ENCODE measurements around the gene B3GAT1. TPM values are rescaled to one million over a fixed set of nuclear protein-coding genes. Genes with fewer than 3 reads are reported as not detected.
A peak's percentile ranks its signal among the peaks of the same experiment; 100 is the strongest.

The B3GAT1 gene
- total and polyA plus RNA-seq, 2 donors (not counting 1 experiment from before 2014, with no cell fraction given): 0.06 TPM; not detected in 1

DNA sequence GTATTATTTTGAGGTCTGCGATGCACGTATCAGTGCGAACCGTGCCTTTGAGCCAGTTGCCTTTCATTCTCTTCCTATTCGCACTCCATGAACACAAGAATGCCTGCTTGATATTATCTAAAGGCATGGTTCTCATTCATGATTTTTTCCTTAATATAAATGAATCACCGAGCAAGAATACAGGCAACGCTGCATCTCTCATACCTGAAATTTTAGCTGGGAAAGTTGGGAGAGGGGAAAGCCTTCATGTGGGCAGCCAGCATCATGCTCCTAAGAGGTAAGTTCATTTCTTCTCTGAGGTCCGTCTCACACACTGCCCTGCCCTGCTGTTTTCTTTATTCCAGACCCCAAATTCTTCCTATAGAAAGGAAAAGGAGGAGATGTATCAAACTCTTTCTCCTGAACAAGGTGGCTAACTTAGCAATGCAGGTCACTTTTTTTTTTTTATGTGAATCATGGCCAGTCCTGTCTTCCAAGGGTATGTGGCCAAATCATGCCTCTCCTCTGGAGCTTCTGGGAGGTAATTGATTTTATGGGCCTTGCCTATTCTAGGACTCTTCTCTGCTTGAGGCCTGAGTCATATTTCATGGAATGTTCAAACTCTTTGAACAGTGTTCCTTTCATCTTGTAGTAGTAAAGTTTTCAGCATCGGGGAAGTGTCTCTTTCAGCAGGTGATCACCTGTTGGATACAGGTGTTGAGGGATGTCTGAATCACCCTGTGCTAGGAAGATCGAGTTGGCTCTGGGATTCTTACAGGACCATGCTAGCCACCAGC lies 77.1 kb downstream of the B3GAT1 start:
- Histone ChIP-seq H3K4me3 (ENCODE audit: control extremely low read depth in 1 of 5, extremely low read depth in 1 of 5, insufficient read depth in 1 of 5, low read depth in 2 of 5, low read length in 4 of 5) (no peak overlapping the region), H3K79me2 (ENCODE audit: control insufficient read depth, insufficient read depth, low read length) (no peaks in the 10 kb centered on the region), H4K20me1 (ENCODE audit: control insufficient read depth, insufficient read depth, low read length, poor library complexity, severe bottlenecking) (no peaks in the 10 kb centered on the region), H3K27me3 (replicated peaks in 1 of 4; ENCODE audit: control extremely low read depth in 1 of 4, control insufficient read depth in 3 of 4, insufficient read depth in 4 of 4, low read length in 3 of 4) (peaks cover 2 to 36% (median 16%) of the 10 kb centered on the region in 4 experiments), H3K27ac (ENCODE audit: low read length in 2 of 2) (no peak overlapping the region), H2AFZ (ENCODE audit: insufficient read depth, low read depth, low read length, poor library complexity, severe bottlenecking) (no peak overlapping the region), H3K4me2 (replicated peaks; ENCODE audit: low read depth, low read length, poor library complexity, severe bottlenecking) (no peak overlapping the region), H3K9me3 (ENCODE audit: control extremely low read depth in 1 of 3, control insufficient read depth in 2 of 3, insufficient read depth in 1 of 3, low read length in 2 of 3) (peaks cover 0 to 4% (median 1%) of the 10 kb centered on the region in 3 donors), H3K36me3 (replicated peaks in 1 of 2; ENCODE audit: control extremely low read depth in 1 of 2, control insufficient read depth in 1 of 2, extremely low read depth in 1 of 2, insufficient read depth in 2 of 2, low read length in 1 of 2) (no peaks in the 10 kb centered on the region), H3K4me1 (ENCODE audit: control insufficient read depth in 2 of 2, insufficient read depth in 2 of 2, low read length in 2 of 2) (peaks cover 18 to 19% of the 10 kb centered on the region in 2 donors), H3K9ac (ENCODE audit: low read length) (no peak overlapping the region)
- ChIA-PET POLR2A (no interaction called here), CTCF (no interaction called here)
- no peak for ATAC-seq (ENCODE audit: low read depth)
- intact Hi-C loops (cut with micrococcal nuclease): no loop called here
- TF ChIP-seq EZH2 (IDR thresholded peaks at IDR 0.05; ENCODE audit: borderline replicate concordance, insufficient read depth, low read depth, low read length, poor library complexity, severe bottlenecking) (no peak), CTCF (IDR thresholded peaks at IDR 0.05) (no peak)
- Mint-ChIP-seq H3K4me3 (no peak overlapping the region), H3K9me3 (ENCODE audit: insufficient read depth) (no peaks in the 10 kb centered on the region), H3K27me3 (peaks cover 43% of the 10 kb centered on the region), H3K4me1 (peaks cover 14% of the 10 kb centered on the region), H3K27ac (no peak overlapping the region)
- WGBS (ENCODE audit: insufficient coverage): 87% methylated on average over 2 of the region's 10 CpGs
- DNase-seq: no peak

DNA sequence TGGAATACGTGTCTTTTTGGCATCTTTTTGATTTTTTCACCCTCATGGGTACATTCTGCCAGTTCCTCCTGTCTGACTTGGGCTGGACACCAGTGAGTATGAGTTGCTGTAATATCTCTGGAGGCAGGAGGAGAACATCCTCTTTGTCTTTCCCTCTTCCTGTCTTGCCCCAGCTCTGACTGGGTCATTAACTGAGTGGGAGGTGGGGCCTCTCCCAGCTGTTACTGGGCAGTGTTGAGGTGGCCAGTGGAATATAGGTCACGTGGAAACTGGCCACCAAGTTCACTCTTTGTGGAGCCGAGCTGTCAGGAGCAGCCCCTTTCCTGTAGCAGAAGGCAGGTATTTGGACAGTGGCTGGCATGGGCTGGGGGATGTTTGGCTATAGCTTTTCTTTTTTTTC lies 78.1 kb downstream of the B3GAT1 start:
- Mint-ChIP-seq H3K27me3 (peaks cover 48% of the 10 kb centered on the region), H3K9me3 (ENCODE audit: insufficient read depth) (no peaks in the 10 kb centered on the region), H3K27ac (no peak overlapping the region), H3K4me1 (peaks cover 14% of the 10 kb centered on the region), H3K4me3 (peak overlapping the region; percentile 40)
- no peak overlapping the region for H2AFZ ChIP-seq (ENCODE audit: insufficient read depth, low read depth, low read length, poor library complexity, severe bottlenecking)
- no peaks in the 10 kb centered on the region for H3K36me3 ChIP-seq (replicated peaks in 1 of 2; ENCODE audit: control extremely low read depth in 1 of 2, control insufficient read depth in 1 of 2, extremely low read depth in 1 of 2, insufficient read depth in 2 of 2, low read length in 1 of 2)
- no peak overlapping the region for H3K4me3 ChIP-seq (ENCODE audit: control extremely low read depth in 1 of 5, extremely low read depth in 1 of 5, insufficient read depth in 1 of 5, low read depth in 2 of 5, low read length in 4 of 5)
- ChIA-PET CTCF (no interaction called here), POLR2A (no interaction called here)
- H3K79me2 ChIP-seq (ENCODE audit: control insufficient read depth, insufficient read depth, low read length): no peaks in the 10 kb centered on the region
- DNase-seq (no peak), ATAC-seq (ENCODE audit: low read depth) (no peak)
- H3K9me3 ChIP-seq (ENCODE audit: control extremely low read depth in 1 of 3, control insufficient read depth in 2 of 3, insufficient read depth in 1 of 3, low read length in 2 of 3): peaks cover 0 to 4% (median 1%) of the 10 kb centered on the region in 3 donors
- H3K9ac ChIP-seq (ENCODE audit: low read length): no peak overlapping the region
- TF ChIP-seq CTCF (IDR thresholded peaks at IDR 0.05) (no peak), EZH2 (IDR thresholded peaks at IDR 0.05; ENCODE audit: borderline replicate concordance, insufficient read depth, low read depth, low read length, poor library complexity, severe bottlenecking) (no peak)
- H3K4me1 ChIP-seq (ENCODE audit: control insufficient read depth in 2 of 2, insufficient read depth in 2 of 2, low read length in 2 of 2): peaks cover 18 to 19% of the 10 kb centered on the region in 2 donors
- intact Hi-C loops (cut with micrococcal nuclease): no loop called here
- no peaks in the 10 kb centered on the region for H4K20me1 ChIP-seq (ENCODE audit: control insufficient read depth, insufficient read depth, low read length, poor library complexity, severe bottlenecking)
- H3K4me2 ChIP-seq (replicated peaks; ENCODE audit: low read depth, low read length, poor library complexity, severe bottlenecking): no peak overlapping the region
- H3K27ac ChIP-seq (ENCODE audit: low read length in 2 of 2): no peak overlapping the region
- 94% methylated on average over 3 of the region's 3 CpGs for WGBS (ENCODE audit: insufficient coverage)
- peaks cover 2 to 39% (median 16%) of the 10 kb centered on the region in 4 experiments for H3K27me3 ChIP-seq (replicated peaks in 1 of 4; ENCODE audit: control extremely low read depth in 1 of 4, control insufficient read depth in 3 of 4, insufficient read depth in 4 of 4, low read length in 3 of 4)

Data from B cell (primary cell).